Fibroblast of skin of left quadriceps (primary cell): ENCODE data around the gene TEK.
A peak's percentile ranks its signal among the peaks of the same experiment; 100 is the strongest.

Source experiments
- DNase-seq, 2 experiments: peaks; one replicate each; pipeline ENCODE4 v3.0.0-alpha.2; 2013; ENCODE audit warnings: low read depth in 2 of 2

TEK gene

DNA sequence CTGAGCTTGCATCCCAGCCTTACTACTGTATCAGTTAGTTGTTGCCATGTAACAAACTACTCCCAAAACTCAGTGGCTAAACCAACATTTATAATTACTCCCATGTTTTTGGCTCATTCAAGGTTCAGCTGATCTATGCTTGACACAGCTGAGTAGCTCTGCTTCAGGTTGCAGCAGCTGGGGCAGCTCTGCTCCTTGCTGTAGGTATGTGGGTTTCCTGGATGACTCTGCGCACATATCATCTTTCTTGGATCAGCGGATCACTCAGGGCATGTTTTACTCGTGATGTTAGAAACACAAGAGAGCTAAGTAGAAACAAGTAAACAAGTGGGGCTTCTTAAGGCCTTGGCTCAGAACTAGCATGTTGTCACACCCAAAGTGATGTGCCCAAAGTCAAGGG is 15.1 kb downstream of the TEK start:
- no peak for DNase-seq

DNA sequence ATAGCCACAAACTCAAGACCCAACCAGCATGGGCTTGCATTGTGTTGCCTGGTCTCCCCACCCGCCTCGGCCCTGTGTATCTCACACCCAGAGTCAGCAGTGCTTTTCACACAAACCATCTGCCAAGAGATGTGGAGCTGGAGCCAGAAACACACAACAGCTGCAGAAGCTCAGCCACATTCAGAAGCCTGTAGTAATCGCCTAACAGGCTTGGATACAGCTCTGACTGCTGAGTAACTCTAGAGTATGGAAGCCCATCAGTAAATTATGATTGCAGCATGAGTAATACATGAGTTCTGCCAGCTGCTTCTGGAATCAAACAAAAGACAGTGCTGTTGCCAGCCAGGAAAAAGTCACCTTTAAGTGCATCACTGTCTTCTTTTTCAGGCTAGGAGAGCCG is 16.0 kb downstream of the TEK start:
- DNase-seq: peak; percentile 75 to 77

DNA sequence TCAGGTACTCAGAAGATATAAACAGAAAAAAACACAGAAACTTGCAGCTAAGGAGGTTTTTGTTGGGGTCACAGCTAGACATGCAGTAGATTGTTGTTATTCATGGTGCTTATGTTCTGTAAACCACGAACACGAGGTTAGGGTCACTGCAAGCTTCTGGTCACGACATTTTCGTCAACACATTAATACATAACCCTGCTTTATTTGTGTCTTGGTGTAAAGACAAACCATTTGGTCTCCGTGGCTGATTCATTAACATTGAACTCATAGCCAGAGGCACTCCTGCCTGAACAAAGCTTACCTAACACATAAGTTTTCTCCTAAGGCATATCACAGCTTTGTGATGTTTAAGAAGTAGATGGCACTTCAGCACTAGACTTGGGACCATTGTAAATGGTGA is 16.9 kb downstream of the TEK start:
- DNase-seq: no peak

DNA sequence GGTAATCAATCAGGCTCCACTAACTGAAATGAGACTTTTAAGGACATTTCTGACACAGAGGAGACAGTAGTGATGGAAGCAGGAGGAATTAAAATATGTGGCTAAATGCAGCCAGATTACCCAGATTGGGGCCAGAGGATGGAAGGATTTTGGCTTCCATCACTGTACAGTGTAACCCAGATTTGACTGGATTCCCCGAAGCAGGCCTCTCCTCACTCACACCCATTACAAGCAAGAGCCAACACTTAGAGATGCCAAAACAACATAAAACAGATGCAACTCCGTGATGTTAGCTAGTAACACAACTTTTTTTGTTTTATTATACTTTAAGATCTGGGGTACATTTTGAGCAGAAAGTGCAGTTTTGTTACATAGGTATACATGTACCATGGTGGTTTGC is 17.6 kb downstream of the TEK start:
- DNase-seq: no peak

DNA sequence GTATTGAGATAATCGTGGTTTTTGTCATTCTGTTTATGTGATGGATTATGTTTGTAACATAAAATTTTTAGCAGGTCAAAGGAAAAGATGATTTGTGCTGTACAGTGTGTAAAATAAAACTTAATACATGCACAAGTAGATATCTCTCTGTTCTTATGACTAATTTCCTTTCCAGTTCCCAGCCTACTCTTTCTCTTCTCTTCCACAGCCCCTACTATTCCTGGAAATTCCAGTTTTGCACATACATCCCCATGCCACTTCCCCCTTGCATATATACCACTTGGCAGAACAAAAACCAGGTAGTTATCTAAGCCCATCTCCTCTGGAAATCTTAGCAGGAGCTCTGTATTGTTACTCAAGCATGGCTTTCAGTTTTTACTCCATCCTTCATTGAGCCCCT is 20.2 kb downstream of the TEK start:
- no peak for DNase-seq

DNA sequence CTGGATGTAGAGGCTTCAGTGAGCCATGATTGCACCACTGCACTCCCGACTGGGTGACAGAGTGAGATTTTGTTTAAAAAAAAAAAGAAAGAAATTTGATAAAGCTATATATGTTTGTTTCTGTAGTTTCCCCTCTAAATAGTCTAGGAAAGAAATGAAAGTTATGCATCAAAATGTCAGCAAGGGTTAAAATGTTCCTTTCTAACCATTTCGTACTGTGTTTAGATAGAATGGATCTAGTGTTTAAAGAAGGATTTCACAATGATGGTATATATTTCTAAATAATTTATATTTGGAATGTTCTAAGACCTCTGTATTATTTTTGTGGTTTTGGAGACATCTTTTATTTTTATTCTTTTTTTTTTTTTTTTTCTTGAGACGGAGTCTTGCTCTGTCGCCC is 22.7 kb downstream of the TEK start:
- DNase-seq: no peak

DNA sequence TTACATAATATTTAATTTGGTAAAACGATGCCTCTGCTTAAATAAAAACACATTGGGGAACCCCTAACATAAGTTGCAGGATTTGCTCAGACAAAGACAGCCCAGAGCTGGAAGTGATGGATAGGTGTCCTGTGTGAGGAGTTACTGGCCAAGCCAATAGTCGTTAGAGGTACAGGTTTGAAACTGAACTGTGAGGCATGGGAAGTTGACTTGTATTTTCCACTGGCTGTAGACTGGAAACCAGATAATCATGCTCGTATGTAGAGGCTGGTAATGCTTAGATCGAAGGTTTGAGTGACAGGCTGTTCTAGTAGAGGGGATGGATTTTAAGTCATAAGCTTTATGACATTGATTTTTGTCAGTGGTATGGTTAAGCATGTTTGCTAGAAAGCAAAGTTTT is 24.8 kb downstream of the TEK start:
- DNase-seq: no peak

DNA sequence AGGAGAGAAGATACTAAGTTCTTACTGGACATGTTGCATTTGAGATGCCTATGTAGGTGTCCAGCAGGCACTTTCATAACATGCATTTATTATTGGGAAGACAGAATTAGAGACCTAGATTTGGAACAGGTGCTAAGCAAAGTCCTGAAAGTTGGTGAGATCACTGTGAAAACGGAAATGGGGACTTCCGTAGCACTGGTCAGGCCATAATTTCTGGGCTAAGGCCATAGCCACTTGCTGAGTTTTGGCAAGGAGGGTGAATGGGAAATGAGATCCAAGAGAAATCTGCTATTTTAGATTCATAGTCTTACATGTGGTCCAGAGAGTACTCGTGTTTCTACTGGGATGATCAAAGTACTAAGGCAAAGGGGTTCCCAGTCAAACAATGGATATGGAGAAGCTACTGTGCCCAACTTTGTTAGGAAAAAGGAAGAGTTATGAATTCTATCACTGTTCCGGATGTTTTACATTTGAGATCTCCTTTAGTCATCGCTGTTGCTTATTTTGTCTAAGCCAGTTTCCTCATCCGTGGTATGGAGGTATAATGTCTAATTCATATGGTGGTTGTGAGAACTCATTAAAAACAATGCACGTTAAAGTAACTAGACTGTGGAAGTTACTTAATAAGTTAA is 33.4 kb downstream of the TEK start:
- DNase-seq: no peak

DNA sequence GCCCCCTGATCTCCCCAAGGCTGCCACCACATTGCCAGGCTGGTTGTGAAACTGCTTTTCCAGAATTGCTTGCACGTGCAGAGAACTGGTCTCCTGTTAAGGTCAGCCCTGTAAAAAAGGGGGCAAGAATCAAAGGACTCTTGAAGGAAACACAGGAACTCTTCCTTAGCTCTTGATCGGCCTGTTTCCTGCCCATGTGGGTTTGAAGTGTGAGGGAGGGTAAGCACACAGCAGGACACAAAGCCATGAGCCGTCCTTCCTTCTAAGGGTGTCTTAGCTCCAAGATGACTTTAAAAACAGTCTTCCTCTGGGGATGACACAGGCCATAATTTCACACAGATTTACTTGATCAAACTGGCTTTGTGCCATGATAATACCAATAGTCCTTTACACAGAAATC is 36.1 kb downstream of the TEK start:
- no peak for DNase-seq

DNA sequence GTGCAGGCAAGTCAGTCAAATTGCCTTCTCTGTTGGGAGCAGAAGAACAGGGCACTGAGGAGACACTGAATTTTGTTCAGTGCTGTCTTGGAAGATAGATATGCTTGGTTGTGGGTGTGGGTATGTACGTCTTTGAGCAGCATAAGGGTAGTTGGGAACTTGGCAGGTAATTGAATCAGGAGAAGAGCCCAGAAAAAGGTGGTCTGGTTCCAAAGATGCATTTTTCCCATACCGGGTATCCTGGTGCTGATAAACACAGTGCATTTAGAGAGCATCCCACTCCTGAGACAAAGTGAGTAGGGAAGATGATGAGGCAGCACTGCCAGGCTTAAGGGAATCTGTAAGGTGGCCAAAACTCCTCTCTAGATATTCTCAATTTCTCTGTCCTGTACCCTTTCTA is 40.6 kb downstream of the TEK start:
- no peak for DNase-seq

DNA sequence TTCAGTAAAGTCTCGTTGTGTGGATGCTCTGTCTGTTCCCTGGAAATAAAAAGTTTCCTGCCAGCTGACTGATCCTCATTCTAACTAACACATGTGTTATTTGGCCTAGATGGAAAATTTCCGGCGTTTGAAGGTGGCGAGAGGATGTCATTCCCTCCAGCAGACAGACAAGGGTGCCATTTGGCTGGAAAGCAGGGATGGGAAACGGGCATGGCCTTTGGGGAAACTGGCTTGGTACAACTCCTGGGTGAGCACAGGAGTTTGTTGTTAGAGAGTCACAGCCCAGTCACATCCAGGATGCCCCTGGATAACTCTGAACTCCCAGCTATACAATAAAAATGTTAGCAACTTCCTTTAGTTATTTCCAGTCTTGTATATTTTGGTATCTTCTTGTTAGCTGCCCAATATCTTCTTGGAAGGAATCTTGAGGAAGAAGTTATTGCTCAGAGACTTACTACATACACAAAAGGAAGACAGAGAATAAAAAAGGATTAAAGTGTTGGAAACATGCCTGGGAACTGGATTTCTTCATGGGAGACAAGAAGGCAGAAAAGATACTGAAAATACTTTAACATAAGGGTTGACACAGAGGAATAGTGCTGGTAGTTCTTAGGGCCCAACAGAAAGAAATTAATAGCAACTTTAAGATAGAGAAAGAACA is 41.9 kb downstream of the TEK start:
- peak; percentile 53 to 58 for DNase-seq

DNA sequence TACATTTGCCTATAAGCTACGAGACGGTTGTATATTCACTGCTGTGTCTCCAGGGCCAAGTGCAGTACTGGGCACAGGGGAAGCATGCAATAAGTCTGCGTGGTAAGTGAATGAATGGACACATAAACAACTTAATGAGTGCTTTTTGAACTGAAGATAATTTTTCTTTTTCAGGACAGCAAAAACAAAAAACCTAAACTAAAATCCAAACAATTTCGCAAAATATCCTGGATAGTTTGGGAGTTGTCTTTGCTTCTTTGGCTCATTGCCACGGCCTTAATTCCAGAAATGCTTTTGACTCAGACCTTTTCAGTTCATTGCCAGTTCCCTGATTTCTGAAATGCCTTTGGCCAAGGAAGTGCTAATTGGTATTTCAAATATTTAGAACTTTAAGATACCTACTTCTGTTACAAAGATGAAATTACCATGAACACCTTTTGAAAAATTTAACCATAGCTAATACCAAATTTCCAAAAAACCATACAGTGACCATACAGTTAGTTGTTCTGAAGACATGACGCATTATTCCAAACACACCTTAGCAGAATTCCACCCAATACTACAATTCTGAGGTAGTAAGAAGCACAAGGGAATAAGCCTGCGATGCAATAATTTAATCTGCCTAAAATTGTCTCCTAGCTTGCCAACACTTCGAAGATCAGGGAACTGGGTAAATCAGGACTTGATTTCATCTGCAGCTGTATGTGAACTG is 42.8 kb downstream of the TEK start:
- peak; percentile 52 to 55 for DNase-seq

DNA sequence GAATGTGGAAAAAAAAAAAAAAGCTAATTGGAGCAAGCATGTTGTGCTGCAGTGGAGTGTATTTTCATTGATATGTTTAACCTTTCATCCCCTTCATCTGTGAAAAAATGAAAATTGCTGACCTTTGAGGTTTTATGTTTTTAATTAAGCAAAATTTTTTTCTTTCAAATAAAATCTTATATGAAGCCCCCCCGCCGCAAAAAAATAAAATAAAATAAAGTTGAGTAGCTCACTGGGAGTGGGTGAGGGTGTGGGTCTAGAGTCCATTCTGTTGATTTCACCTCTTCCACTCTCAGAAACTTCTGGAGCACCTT is 43.3 kb downstream of the TEK start:
- no peak for DNase-seq

DNA sequence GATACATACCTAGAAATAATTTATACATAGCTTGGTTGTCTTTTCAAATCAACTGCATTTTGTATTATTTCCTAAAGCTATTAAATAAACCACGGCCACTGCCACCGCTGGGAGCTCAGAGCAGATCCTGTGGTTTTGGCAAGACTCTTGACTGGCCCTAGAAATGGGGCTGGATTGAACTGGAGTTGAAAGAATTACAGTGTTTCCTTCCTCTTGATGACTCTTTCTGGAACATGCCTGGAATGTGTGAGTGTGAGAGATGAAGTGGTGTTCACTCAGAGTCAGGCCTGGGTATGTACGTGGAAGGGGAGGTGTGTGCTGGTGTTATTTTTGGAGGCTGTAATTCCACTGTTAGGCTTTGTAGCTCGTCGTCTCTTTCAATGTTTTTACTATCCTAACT is 45.9 kb downstream of the TEK start:
- peak; percentile 83 to 87 for DNase-seq

DNA sequence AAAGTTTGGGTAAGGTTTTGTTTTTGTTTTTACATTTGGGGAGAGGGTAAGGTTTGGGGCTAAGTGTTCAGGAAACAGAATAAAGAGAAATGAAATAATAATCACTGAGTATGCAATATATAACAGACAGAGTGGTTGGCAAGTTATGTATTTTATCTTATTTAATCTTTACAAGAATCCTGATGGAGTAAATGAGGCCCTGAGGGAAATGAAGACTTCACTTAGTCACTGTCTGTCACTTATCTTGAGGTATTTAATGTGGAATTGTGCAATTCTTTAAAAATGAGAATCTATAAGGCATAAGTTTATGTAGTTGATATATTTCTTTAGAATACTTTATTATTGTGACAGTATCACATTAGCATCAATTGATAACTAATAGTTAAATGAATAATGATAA is 48.1 kb downstream of the TEK start:
- DNase-seq: no peak

DNA sequence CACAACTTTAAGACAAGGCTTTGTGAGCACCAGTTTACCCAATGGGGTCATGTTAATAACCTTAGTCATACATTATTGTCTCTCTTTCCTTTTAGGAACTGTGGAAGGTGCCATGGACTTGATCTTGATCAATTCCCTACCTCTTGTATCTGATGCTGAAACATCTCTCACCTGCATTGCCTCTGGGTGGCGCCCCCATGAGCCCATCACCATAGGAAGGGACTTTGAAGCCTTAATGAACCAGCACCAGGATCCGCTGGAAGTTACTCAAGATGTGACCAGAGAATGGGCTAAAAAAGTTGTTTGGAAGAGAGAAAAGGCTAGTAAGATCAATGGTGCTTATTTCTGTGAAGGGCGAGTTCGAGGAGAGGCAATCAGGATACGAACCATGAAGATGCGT is 48.7 kb downstream of the TEK start:
- DNase-seq: no peak

DNA sequence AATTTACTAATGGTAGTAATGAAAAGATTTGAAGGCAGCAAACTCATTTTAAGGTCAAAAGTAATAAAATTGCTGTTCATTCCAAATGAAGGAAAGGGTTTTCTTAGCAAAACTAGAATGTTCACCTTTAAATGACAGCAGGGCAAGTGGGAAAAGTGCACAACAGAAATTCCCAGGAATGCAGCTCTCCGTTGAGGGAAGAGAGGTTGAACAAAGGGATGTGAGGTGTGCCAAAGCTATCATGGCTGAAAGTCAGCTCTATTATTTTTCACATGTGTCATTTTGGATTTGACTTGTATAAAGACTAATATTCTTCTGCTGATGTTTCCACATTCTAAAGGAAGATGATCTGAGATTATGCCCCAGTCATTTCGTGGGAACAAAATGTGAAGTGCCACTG is 51.6 kb downstream of the TEK start:
- no peak for DNase-seq

DNA sequence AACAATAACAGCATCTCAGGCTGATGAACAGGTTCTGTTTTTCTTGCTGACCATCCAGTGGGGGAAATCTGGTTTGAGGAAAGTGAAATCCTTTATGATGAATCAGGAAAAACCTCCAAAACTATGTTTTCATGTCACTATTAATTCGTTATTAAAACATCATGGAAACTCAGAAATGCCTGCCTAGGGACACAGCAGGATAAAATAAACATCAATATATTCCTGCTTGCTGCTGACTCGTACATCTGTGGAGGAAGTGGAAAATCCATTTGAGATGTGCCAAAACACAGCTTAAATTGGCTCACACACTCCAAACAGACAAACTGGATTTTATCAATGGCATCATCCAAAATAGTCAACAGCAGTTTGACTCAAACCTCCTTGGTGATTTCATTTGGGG is 53.0 kb downstream of the TEK start:
- peak; percentile 30 to 33 for DNase-seq

DNA sequence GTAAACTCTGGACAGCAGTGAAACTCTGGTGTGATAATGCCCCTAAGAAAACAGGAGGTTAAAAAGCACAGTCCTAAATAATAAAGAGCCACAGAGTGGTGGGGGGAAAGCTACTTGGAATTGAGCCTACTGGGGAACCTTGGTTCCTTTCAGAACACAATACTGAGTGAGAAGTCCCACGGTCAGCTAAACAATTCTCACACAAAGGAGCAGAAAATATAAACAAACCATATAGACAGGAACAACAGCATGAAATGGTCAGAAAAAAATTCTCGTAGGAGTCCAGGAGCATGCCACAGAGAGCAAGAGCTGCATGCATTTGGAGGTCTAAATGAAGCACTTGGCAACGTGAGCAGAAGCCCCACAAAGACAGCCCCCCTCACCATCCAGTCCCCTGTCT is 56.0 kb downstream of the TEK start:
- no peak for DNase-seq

DNA sequence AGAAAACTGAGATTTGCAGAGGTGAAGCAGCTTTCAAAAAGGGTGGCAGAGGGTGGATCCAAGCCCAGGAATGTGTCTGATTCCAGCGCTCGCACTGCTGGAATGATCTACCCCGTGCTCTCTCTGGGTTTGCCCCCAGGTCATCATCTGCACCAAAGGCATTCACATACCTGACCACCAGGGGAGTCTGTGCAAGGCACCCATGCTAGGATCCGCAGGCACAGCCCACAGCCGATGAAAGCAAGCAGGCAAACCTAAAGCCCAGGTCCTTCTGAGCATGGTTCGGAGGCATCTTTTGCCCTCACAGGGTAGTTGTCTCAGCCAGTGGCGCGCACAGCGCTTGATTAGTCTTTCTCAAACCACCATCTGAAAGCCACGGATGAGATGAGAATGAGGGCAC is 56.6 kb downstream of the TEK start:
- no peak for DNase-seq

DNA sequence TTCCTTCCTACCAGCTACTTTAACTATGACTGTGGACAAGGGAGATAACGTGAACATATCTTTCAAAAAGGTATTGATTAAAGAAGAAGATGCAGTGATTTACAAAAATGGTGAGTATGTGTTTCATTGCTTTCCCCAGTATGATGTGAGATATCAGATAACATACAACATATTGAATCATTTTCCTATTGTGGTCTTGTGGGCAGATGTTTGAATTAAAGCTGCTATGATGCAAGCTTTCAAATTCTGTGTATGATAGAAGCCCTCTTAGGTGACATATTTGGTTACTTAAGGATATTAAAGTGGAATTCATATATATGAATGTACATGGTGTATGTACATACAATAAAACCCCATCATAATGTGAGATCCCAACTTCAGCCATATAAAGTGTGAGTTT is 59.5 kb downstream of the TEK start:
- peak in 1 of 2 experiments; percentile 14 for DNase-seq

DNA sequence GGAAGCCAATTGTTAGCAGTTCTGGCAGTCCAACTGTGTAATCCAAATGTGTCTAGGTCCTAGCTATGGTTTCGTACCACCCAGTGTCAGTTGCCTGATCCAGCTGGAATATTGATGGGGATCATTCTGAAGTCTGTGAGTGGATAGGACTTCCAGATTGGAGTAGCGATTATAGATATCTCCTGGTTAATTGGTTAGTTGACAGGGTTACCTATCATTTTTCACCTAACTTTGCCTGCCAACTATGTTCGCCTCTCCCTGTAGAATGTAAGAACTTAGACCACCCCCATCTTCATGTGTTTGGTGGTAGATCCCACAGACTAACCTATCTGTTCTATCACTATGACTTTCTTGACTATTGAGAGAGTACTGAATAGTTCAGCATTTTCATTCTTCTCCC is 59.9 kb downstream of the TEK start:
- no peak for DNase-seq

DNA sequence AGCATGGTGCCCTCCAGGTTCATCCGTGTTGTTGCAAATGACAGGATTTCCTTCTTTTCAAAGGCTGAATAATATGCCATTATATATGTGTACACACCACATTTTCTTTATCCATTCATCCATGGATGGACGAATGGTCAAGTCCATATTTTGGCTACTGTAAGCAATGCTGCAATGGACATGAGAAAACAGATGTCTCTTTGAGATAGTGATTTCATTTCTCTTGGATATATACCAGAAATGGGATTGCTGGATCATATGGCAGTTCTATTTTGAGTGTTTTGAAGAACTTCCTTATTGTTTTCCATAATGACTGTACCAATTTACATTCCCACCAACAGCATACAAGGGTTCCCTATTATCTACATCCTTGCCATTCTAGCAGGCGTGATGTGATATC is 67.9 kb downstream of the TEK start:
- no peak for DNase-seq
